ENCODE data around the gene FOXP4. TPM values are rescaled to one million over a fixed set of nuclear protein-coding genes. Genes with fewer than 3 reads are reported as not detected.

The FOXP4 gene
- total RNA-seq, 2 donors from 2014 or later, result 15.7 to 21.0 TPM

DNA sequence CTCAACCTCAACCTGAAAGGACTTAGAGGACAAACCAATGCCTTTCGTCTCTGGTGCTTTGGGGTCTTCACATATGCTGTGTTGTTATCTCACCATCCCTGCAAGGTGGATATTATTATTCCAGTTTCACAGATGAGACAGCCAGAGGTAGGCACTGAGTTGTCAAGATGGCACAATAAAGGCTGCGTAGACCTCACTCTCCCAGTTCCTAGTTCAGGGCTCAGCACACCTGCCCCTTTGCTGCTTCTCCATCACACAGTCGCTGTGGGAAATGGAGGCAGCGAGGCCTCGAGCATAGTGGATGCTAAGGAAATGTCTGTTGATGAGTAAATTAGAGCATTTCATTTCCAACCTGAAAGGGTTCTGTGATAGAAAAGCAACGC lies 22.0 kb downstream of the FOXP4 start:
- H3K36me3 ChIP-seq, result peaks cover 10% of the 10 kb centered on the region
- TF ChIP-seq, protein P1, sequence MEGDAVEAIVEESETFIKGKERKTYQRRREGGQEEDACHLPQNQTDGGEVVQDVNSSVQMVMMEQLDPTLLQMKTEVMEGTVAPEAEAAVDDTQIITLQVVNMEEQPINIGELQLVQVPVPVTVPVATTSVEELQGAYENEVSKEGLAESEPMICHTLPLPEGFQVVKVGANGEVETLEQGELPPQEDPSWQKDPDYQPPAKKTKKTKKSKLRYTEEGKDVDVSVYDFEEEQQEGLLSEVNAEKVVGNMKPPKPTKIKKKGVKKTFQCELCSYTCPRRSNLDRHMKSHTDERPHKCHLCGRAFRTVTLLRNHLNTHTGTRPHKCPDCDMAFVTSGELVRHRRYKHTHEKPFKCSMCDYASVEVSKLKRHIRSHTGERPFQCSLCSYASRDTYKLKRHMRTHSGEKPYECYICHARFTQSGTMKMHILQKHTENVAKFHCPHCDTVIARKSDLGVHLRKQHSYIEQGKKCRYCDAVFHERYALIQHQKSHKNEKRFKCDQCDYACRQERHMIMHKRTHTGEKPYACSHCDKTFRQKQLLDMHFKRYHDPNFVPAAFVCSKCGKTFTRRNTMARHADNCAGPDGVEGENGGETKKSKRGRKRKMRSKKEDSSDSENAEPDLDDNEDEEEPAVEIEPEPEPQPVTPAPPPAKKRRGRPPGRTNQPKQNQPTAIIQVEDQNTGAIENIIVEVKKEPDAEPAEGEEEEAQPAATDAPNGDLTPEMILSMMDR (IDR thresholded peaks at IDR 0.05), result no peak
- H3K27ac ChIP-seq, result no peak overlapping the region
- H3K4me1 ChIP-seq (ENCODE audit: control insufficient read depth in 1 of 2, low read depth in 2 of 2), result peaks cover 5 to 56% of the 10 kb centered on the region in 2 donors
- H3K9me3 ChIP-seq, result no peaks in the 10 kb centered on the region
- no peak overlapping the region for H3K4me3 ChIP-seq
- no peaks in the 10 kb centered on the region for H3K27me3 ChIP-seq (replicated peaks; ENCODE audit: insufficient read depth)
- ATAC-seq (ENCODE audit: insufficient number of reproducible peaks, low FRiP score, low read depth) (no peak), DNase-seq (ENCODE audit: low spot score) (no peak)

DNA sequence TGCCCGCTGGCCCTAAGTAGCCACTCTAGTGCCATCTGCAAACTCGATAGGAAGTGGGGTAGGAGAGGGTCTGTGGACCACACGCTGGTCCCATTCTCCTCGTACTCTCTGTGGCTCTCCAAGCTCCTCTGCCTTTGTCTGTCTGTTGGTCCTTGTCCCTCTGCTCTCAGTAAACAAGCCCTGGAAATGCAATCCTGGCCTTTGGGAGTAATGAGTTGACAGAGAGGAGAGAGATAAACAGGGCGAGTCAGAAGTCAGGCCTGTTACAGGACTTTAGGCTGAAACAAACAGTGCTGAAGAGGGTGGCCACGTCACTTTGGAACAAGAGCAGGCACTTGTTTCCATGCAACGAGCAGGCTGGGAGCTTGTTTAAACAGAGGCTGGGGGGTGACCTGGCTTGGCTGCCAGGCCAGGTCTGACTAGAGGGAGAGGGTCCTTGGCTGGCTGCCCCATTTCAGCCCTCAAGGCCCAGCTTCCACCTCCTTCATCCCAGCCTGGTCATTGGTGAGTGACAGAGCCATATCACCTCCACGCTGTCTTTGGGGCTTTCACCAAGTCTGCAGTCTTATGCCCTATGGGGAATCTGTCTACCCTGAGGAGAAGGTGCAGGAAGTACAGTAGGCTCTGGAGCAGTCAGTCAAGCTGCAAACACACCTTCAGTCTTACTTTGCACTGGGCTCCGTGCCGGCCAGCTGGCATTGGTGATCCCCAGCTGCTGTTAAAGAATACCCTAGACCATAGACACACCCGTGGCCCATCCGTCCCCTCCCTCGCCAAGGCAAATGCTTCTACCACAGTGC lies 22.6 kb downstream of the FOXP4 start:
- TF ChIP-seq, protein P1 (IDR thresholded peaks at IDR 0.05), result no peak
- ATAC-seq (ENCODE audit: insufficient number of reproducible peaks, low FRiP score, low read depth) (no peak), DNase-seq (ENCODE audit: low spot score) (no peak)
- H3K27me3 ChIP-seq (replicated peaks; ENCODE audit: insufficient read depth), result no peaks in the 10 kb centered on the region
- H3K27ac ChIP-seq, result no peak overlapping the region
- peaks cover 5 to 56% of the 10 kb centered on the region in 2 donors for H3K4me1 ChIP-seq (ENCODE audit: control insufficient read depth in 1 of 2, low read depth in 2 of 2)
- no peak overlapping the region for H3K4me3 ChIP-seq
- H3K9me3 ChIP-seq, result no peaks in the 10 kb centered on the region
- H3K36me3 ChIP-seq, result peaks cover 10% of the 10 kb centered on the region

DNA sequence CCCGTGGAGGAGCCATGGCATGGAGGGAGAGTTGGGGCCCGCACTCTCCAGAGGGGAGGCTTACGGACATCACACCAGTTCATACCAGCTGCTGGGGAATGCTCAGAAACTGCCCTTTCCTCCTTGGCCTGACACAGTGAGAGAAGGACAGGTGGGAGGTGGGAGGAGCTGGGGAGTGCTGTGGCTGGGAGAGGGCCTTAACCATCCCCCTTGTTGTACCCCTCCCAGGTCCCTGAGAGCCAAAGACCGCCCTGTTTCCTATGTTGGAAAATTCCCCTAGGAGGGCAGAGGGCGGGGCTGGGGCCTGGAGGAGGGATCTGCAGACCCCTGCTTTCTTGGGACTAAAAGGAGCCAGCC lies 24.1 kb downstream of the FOXP4 start:
- peaks cover 5 to 56% of the 10 kb centered on the region in 2 donors for H3K4me1 ChIP-seq (ENCODE audit: control insufficient read depth in 1 of 2, low read depth in 2 of 2)
- H3K4me3 ChIP-seq, result no peak overlapping the region
- H3K27me3 ChIP-seq (replicated peaks; ENCODE audit: insufficient read depth), result no peaks in the 10 kb centered on the region
- H3K27ac ChIP-seq, result no peak overlapping the region
- peaks cover 10% of the 10 kb centered on the region for H3K36me3 ChIP-seq
- TF ChIP-seq, protein P1 (IDR thresholded peaks at IDR 0.05), result no peak
- H3K9me3 ChIP-seq, result no peaks in the 10 kb centered on the region
- ATAC-seq (ENCODE audit: insufficient number of reproducible peaks, low FRiP score, low read depth) (no peak), DNase-seq (ENCODE audit: low spot score) (no peak)

DNA sequence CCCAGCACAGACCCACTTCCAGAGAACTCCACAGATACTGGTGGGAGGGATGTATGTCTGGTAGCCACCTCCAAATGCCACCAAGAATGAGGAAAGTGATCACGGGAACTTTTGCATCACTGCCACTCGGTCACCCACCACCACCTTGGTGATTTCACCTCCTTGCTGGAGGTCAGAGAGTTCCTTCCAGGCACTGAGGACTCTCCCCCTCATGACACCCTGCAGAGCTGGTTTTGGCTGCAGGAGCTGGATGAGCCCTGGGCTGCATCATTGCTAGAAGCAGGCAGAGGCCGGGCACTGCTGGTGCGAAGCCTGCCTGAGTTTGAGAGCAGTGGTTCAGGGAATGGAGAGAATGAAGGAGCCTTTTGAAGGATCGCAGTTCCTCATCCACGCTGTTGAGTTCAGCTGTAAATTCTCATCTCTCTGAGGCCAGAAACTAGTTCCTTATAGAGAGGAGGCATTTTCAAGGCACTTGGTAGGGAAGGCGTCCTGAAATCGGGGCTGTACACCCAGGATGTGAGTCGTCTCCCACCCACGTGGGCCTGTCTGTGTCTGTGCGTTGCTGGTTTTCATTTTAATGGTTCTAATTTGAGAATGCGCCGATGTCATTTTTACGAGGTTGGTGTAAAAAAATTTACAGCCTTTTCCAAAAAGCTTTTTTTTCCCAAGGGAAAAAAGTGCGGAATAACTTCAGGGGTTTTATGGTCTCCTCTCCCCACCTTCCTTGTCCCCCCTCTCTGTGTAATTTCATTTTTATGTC lies 25.0 kb downstream of the FOXP4 start:
- no peaks in the 10 kb centered on the region for H3K27me3 ChIP-seq (replicated peaks; ENCODE audit: insufficient read depth)
- H3K4me3 ChIP-seq, result no peak overlapping the region
- TF ChIP-seq, protein P1 (IDR thresholded peaks at IDR 0.05), result no peak
- no peak overlapping the region for H3K27ac ChIP-seq
- H3K36me3 ChIP-seq, result peaks cover 5% of the 10 kb centered on the region
- DNase-seq (ENCODE audit: low spot score) (no peak), ATAC-seq (ENCODE audit: insufficient number of reproducible peaks, low FRiP score, low read depth) (no peak)
- H3K4me1 ChIP-seq (ENCODE audit: control insufficient read depth in 1 of 2, low read depth in 2 of 2), result peaks cover 5 to 55% of the 10 kb centered on the region in 2 donors
- H3K9me3 ChIP-seq, result no peaks in the 10 kb centered on the region

DNA sequence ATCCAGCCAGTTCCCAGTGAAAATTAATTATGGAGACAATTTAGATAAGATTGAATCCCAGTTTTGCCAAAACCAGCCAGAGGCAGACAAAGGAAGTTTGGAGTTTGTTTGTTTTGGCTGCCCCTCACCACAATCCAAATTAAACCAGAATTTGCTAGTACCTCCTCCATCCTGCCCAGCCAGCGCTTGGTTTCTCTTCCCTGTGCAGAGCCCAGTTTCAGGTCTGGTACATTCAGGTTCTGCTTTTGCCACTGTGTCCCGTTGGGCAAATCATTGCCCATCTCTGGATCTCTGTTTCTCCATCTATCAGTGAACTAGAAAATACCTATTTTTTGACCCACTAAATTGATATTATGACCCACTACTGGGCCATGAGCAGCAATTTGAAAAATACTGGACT lies 26.4 kb downstream of the FOXP4 start:
- H3K4me1 ChIP-seq (ENCODE audit: control insufficient read depth in 1 of 2, low read depth in 2 of 2), result peaks cover 4 to 55% of the 10 kb centered on the region in 2 donors
- TF ChIP-seq, protein P1 (IDR thresholded peaks at IDR 0.05), result no peak

More for the DNA sequence above, 26.4 kb downstream of the FOXP4 start:
- ATAC-seq (ENCODE audit: insufficient number of reproducible peaks, low FRiP score, low read depth) (no peak), DNase-seq (ENCODE audit: low spot score) (no peak)
- no peaks in the 10 kb centered on the region for H3K9me3 ChIP-seq
- H3K36me3 ChIP-seq, result no peaks in the 10 kb centered on the region
- no peaks in the 10 kb centered on the region for H3K27me3 ChIP-seq (replicated peaks; ENCODE audit: insufficient read depth)
- no peak overlapping the region for H3K27ac ChIP-seq
- no peak overlapping the region for H3K4me3 ChIP-seq

Data from thoracic aorta (tissue), 2 donors.